Measurements from ENCODE around the gene TRIM32.

Gene TRIM32

DNA sequence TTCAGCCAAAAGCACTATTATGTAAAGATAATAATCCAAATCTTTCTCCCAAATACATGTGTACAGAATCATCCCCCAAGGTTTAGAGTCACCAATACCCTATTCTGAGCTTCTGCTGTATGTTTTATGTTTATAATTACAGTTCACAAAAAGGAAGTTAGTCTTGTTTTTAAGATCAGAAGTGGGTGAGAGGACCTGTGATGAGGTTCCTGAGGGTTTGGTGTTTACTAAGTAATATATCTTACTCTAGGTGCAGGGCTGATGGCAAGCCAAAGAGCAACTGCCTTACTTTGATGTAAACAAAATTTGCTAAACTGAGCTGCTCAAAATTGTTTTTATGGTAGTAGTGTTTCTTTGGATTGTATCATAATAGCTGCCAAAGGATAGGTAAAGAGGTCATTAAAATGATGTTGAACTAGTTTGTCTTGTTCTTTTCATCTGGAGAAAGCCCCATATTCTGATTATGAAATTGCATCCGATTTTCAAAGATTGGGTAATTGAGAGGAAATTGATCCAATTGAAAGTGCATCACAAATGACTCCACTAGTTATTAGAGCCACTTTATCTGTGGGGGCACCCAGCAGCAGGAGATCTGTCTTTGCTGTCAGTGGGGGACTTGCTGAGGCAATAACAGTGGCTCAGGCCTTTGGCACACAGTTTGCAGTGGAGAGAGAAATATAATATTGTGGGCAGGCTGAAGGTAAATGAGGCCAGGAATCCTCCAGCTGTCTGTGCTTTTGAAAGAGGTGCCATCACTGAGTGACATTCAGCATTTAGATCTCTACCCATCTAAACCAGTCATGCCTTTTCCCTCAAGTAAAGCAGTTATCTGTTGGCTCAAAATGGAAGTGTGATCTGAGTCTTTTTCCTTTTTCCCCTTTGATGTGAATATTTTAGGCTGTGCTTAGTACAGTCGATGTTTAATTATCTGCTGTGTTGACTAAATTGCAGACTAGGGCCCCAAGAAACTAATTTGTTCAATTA, 14.1 kb downstream of the TRIM32 start:
- H3K4me3 ChIP-seq: no peak overlapping the region
- no peak overlapping the region for H3K27ac ChIP-seq
- TF ChIP-seq, protein P1, sequence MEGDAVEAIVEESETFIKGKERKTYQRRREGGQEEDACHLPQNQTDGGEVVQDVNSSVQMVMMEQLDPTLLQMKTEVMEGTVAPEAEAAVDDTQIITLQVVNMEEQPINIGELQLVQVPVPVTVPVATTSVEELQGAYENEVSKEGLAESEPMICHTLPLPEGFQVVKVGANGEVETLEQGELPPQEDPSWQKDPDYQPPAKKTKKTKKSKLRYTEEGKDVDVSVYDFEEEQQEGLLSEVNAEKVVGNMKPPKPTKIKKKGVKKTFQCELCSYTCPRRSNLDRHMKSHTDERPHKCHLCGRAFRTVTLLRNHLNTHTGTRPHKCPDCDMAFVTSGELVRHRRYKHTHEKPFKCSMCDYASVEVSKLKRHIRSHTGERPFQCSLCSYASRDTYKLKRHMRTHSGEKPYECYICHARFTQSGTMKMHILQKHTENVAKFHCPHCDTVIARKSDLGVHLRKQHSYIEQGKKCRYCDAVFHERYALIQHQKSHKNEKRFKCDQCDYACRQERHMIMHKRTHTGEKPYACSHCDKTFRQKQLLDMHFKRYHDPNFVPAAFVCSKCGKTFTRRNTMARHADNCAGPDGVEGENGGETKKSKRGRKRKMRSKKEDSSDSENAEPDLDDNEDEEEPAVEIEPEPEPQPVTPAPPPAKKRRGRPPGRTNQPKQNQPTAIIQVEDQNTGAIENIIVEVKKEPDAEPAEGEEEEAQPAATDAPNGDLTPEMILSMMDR (IDR thresholded peaks at IDR 0.05): no peak
- DNase-seq: no peak
- intact Hi-C loops (cut with DNase I; ENCODE audit: low total_unique reads): no loop called here
- H3K4me1 ChIP-seq: no peaks in the 10 kb centered on the region
- H3K36me3 ChIP-seq: peaks cover 30 to 41% (median 38%) of the 10 kb centered on the region in 3 donors
- no peaks in the 10 kb centered on the region for H3K27me3 ChIP-seq
- no peaks in the 10 kb centered on the region for H3K9me3 ChIP-seq

DNA sequence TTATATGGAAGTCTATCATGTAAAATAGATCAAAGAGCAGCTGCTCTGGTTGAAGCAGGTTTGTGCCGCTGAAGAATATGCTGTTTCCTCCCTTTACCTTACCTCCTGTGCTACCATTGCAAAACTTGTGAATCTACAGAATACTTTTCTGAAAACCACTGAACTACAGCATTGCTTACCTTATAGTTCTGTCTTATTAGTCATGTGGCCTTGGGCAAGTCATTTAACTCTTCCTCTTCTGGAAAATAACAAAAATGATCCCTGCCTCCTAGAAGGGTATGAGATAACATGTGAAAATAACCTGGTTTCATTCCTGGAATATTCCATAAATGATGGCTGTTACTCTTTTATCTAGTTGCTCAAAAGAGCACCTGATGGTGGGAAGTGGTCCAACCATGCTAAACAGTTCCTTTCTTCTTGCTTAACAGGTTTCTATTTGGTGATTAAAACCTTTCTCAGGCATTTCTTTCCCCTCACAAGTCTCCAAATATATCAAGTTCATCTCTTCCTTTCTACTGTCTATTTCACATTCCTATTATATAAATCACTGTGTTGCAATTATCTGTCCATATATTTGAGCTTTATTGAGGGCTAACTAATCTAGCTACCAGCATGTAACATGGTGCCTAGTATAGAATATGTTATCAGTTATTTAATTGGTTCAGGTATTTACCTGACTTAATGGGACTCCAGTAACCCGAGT, 15.0 kb downstream of the TRIM32 start:
- Histone ChIP-seq H3K9me3 (no peaks in the 10 kb centered on the region), H3K27ac (no peak overlapping the region), H3K4me1 (no peaks in the 10 kb centered on the region), H3K4me3 (no peak overlapping the region), H3K36me3 (peaks cover 30 to 41% (median 38%) of the 10 kb centered on the region in 3 donors), H3K27me3 (no peaks in the 10 kb centered on the region)
- TF ChIP-seq, protein P1 (IDR thresholded peaks at IDR 0.05): no peak
- DNase-seq: no peak
- intact Hi-C loops (cut with DNase I; ENCODE audit: low total_unique reads): no loop called here

DNA sequence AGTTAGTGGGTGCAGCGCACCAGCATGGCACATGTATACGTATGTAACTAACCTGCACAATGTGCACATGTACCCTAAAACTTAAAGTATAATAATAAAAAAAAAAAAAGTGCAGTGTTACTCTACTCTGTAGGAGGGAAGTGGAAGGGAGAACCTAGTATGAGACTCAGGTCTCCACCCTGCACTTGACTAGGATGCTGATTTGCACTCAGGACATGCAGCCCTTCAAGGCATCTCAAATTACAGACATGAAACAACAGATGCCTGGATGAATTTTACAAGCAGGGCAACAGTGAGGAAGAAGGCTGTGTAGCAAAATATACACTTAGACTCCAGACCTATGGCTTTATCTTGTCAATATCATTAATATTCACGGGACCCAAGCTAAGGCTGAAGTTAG, 16.5 kb downstream of the TRIM32 start:
- H3K27ac ChIP-seq: no peak overlapping the region

DNA sequence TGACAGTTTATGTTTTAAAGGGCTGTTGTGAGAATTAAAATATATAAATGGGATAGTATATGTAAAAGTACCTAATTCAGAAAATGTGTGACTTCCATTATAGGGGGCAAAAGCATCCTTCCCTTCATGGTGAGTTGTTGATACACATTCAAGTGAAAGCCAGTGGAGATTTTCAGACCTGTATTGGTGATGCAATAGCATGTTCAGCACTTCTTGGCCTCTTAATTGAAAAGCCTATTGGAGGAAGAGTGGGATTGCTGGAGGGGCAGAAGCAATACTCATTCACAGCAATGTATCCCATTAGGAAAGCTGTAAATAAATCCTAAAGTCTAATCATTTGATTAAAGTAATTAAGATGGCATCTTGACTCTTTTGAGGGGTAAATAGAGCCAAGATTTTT, 17.4 kb downstream of the TRIM32 start:
- H3K27me3 ChIP-seq: no peaks in the 10 kb centered on the region
- H3K9me3 ChIP-seq: no peaks in the 10 kb centered on the region
- intact Hi-C loops (cut with DNase I; ENCODE audit: low total_unique reads): no loop called here
- DNase-seq: no peak
- H3K36me3 ChIP-seq: peaks cover 10 to 19% (median 17%) of the 10 kb centered on the region in 3 donors
- TF ChIP-seq, protein P1 (IDR thresholded peaks at IDR 0.05): no peak
- no peak overlapping the region for H3K4me3 ChIP-seq
- H3K27ac ChIP-seq: no peak overlapping the region
- H3K4me1 ChIP-seq: no peaks in the 10 kb centered on the region

More for the DNA sequence above, 16.5 kb downstream of the TRIM32 start:
- H3K4me3 ChIP-seq: no peak overlapping the region
- TF ChIP-seq, protein P1 (IDR thresholded peaks at IDR 0.05): no peak
- H3K4me1 ChIP-seq: no peaks in the 10 kb centered on the region
- H3K27me3 ChIP-seq: no peaks in the 10 kb centered on the region
- H3K36me3 ChIP-seq: peaks cover 18 to 28% (median 26%) of the 10 kb centered on the region in 3 donors
- intact Hi-C loops (cut with DNase I; ENCODE audit: low total_unique reads): no loop called here
- DNase-seq: no peak
- no peaks in the 10 kb centered on the region for H3K9me3 ChIP-seq

DNA sequence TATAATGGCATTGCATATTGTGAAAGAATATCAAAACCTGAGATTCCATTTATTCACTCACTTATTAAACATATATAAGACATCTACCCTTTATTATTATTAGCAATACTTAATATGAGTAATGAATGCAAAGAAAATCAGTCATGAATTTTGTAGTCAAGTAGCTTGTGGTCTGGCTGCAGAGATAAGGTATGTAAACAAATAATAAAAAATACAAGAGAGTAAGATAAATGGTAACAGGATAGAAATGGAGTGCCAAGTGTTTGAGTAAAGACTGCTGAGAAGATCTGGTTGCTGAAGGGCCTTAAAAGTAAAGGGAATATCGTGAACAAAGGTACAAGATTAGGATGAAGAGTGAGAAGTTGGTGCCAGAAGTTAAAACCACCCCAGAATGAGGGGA, 18.4 kb downstream of the TRIM32 start:
- Histone ChIP-seq H3K27me3 (no peaks in the 10 kb centered on the region), H3K4me3 (no peak overlapping the region), H3K27ac (no peak overlapping the region), H3K9me3 (no peaks in the 10 kb centered on the region), H3K36me3 (peaks cover 0 to 9% (median 8%) of the 10 kb centered on the region in 3 donors), H3K4me1 (no peaks in the 10 kb centered on the region)
- no peak for DNase-seq
- TF ChIP-seq, protein P1 (IDR thresholded peaks at IDR 0.05): no peak
- intact Hi-C loops (cut with DNase I; ENCODE audit: low total_unique reads): no loop called here

Measured in tibial artery (tissue), 4 donors.